ENCODE data around the gene TIMM29.

DNA sequence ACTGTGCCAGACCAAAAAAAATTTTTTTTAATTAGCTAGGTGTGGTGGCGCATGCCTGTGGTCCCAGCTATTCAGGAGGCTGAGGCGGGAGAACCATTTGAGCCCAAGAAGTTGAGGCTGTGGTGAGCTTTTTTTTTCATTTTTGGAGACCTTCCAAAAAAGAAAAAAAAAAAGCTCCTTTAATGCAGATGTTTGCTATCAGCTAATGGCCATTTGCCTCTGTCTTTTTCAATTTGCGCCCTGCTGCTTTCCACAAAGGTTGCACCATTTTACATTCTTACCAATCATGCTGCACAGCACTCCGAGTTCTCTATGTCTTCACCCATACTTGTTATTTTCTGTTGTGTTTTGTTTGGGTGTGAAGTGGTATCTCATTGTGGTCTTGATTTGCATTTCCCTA lies 16.7 kb downstream of the TIMM29 start:
- TF ChIP-seq, protein P1, sequence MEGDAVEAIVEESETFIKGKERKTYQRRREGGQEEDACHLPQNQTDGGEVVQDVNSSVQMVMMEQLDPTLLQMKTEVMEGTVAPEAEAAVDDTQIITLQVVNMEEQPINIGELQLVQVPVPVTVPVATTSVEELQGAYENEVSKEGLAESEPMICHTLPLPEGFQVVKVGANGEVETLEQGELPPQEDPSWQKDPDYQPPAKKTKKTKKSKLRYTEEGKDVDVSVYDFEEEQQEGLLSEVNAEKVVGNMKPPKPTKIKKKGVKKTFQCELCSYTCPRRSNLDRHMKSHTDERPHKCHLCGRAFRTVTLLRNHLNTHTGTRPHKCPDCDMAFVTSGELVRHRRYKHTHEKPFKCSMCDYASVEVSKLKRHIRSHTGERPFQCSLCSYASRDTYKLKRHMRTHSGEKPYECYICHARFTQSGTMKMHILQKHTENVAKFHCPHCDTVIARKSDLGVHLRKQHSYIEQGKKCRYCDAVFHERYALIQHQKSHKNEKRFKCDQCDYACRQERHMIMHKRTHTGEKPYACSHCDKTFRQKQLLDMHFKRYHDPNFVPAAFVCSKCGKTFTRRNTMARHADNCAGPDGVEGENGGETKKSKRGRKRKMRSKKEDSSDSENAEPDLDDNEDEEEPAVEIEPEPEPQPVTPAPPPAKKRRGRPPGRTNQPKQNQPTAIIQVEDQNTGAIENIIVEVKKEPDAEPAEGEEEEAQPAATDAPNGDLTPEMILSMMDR (conservative IDR thresholded peaks at IDR 0.05; ENCODE audit: low read length) = no peak
- TF ChIP-seq EZH2phosphoT487 (IDR thresholded peaks at IDR 0.05; ENCODE audit: borderline replicate concordance, low read depth, low read length) = no peak
